Neural cell (in vitro differentiated cells): Measurements from ENCODE around the gene PLEKHM3. TPM values are rescaled to one million over a fixed set of nuclear protein-coding genes. Genes with fewer than 3 reads are reported as not detected.

Experiments
- H2AFZ ChIP-seq: fragments of 200-600, 300-800 bp; sonication (generic), shearing (Covaris generic); 2 replicates; pipeline ENCODE4 v1.6.0; 2014; ENCODE audit warnings: low read depth, mild to moderate bottlenecking, antibody characterized with exemption, low read length, moderate library complexity
- H3F3A ChIP-seq: fragments of 200-600 bp; shearing (Covaris generic); 2 replicates; pipeline ENCODE4 v1.6.1; 2016; ENCODE audit warnings: mild to moderate bottlenecking, moderate library complexity, mixed read lengths, antibody characterized with exemption, low read length; ENCODE audit not compliant: insufficient read depth, poor library complexity, severe bottlenecking
- H3K27ac ChIP-seq: fragments of 200-600, 300-800 bp; sonication (generic), shearing (Covaris generic); 2 replicates; pipeline ENCODE4 v1.5.1; 2014; ENCODE audit warnings: mild to moderate bottlenecking, low read length, moderate library complexity
- H3K27me3 ChIP-seq: fragments of 300-800, 200-600 bp; sonication (generic), shearing (Covaris generic); 2 replicates; pipeline ENCODE4 v1.6.0; 2014; ENCODE audit warnings: mild to moderate bottlenecking, low read depth, low read length, moderate library complexity; ENCODE audit not compliant: insufficient read depth
- H3K36me3 ChIP-seq: fragments of 300-800, 200-600 bp; sonication (generic), shearing (Covaris generic); 2 replicates; pipeline ENCODE4 v1.5.1; 2014; ENCODE audit warnings: mild to moderate bottlenecking, antibody characterized with exemption, low read length, moderate library complexity; ENCODE audit not compliant: insufficient read depth
- H3K4me2 ChIP-seq: fragments of 300-800, 200-600 bp; sonication (generic), shearing (Covaris generic); 2 replicates; pipeline ENCODE4 v1.6.0; 2014; ENCODE audit warnings: mild to moderate bottlenecking, low read length
- H3K4me3 ChIP-seq: fragments of 300-800, 200-600 bp; sonication (generic), shearing (Covaris generic); 2 replicates; pipeline ENCODE4 v1.5.1; 2014; ENCODE audit warnings: mild to moderate bottlenecking, low read length, moderate library complexity
- H3K79me2 ChIP-seq: fragments of 200-600 bp; shearing (Covaris generic); replicated peaks from 2 replicates; pipeline ENCODE4 v1.6.0; 2014; ENCODE audit warnings: mild to moderate bottlenecking, low read length, moderate library complexity; ENCODE audit not compliant: insufficient read depth
- H3K9ac ChIP-seq: fragments of 300-800, 200-600 bp; sonication (generic), shearing (Covaris generic); 2 replicates; pipeline ENCODE4 v1.6.1; 2016; ENCODE audit warnings: mild to moderate bottlenecking, low read length, mixed read lengths
- H3K9me2 ChIP-seq: fragments of 200-600 bp; shearing (Covaris generic); 2 replicates; pipeline ENCODE4 v1.6.1; 2016; ENCODE audit warnings: mild to moderate bottlenecking, low read length, mixed read lengths; ENCODE audit not compliant: insufficient read depth
- H3K9me3 ChIP-seq: fragments of 200-600, 300-800 bp; sonication (generic), shearing (Covaris generic); 2 replicates; pipeline ENCODE4 v1.6.1; 2016; ENCODE audit warnings: mild to moderate bottlenecking, mixed run types, low read length, moderate library complexity, mixed read lengths
- H4K20me1 ChIP-seq: fragments of 200-600 bp; shearing (Covaris generic); 2 replicates; pipeline ENCODE4 v1.6.1; 2016; ENCODE audit warnings: mild to moderate bottlenecking, mixed run types; ENCODE audit not compliant: insufficient read depth
- CTCF ChIP-seq: fragments of 450-650 bp; IDR thresholded peaks from 2 replicates; pipeline ENCODE4 v1.5.1; 2014; ENCODE audit warnings: antibody characterized with exemption, mild to moderate bottlenecking, moderate library complexity; ENCODE audit not compliant: poor library complexity, severe bottlenecking
- EP300 ChIP-seq: fragments of 450-650 bp; conservative IDR thresholded peaks from 2 replicates; pipeline ENCODE4 v1.6.1; 2014; ENCODE audit warnings: antibody characterized with exemption, mild to moderate bottlenecking, moderate library complexity; ENCODE audit not compliant: poor library complexity, severe bottlenecking
- EZH2 ChIP-seq: fragments of 200-600, 300-800 bp; shearing (Covaris generic), sonication (generic); IDR thresholded peaks from 2 replicates; pipeline ENCODE4 v1.6.1; 2014; ENCODE audit warnings: antibody characterized with exemption, low read length, borderline replicate concordance, mild to moderate bottlenecking; ENCODE audit not compliant: insufficient read depth, poor library complexity, severe bottlenecking
- MXI1 ChIP-seq: fragments of 450-650 bp; conservative IDR thresholded peaks from 2 replicates; pipeline ENCODE4 v1.6.1; 2014; ENCODE audit warnings: antibody characterized with exemption, mild to moderate bottlenecking; ENCODE audit not compliant: poor library complexity, severe bottlenecking
- POLR2AphosphoS5 ChIP-seq: IDR thresholded peaks from 2 replicates; pipeline ENCODE4 v1.6.1; 2012
- RAD21 ChIP-seq: fragments of 450-650 bp; conservative IDR thresholded peaks from 2 replicates; pipeline ENCODE4 v1.6.1; 2014; ENCODE audit warnings: antibody characterized with exemption, mild to moderate bottlenecking, moderate library complexity
- REST ChIP-seq: IDR thresholded peaks from 2 replicates; pipeline ENCODE4 v1.6.1; 2012; ENCODE audit warnings: borderline replicate concordance
- SMC3 ChIP-seq: fragments of 450-650 bp; conservative IDR thresholded peaks from 2 replicates; pipeline ENCODE4 v1.6.1; 2014; ENCODE audit warnings: antibody characterized with exemption, mild to moderate bottlenecking, moderate library complexity; ENCODE audit not compliant: poor library complexity
- TAF1 ChIP-seq: IDR thresholded peaks from 2 replicates; pipeline ENCODE4 v1.6.1; 2012; ENCODE audit warnings: low read depth
- polyA plus RNA-seq: library from polyadenylated mRNA; depleted of rRNA; stranded (reverse); fragments of >200 nt; gene quantifications from 2 replicates; pipeline ENCODE4 v1.2.3, GENCODE V29; 2014

PLEKHM3 gene
- polyA plus RNA-seq, 1 donor from 2014 or later: 13.4 TPM

GRCh38 chr2:208057108-208057507, 31.8 kb upstream of the PLEKHM3 start:
- Histone ChIP-seq H3K9me3 (no peaks in the 10 kb centered on the region), H3K36me3 (no peaks in the 10 kb centered on the region), H3K9me2 (no peaks in the 10 kb centered on the region), H3K27ac (no peak overlapping the region), H3K9ac (no peak overlapping the region), H3K4me2 (no peak overlapping the region), H3F3A (no peaks in the 10 kb centered on the region), H4K20me1 (no peaks in the 10 kb centered on the region), H3K27me3 (no peaks in the 10 kb centered on the region), H3K4me3 (no peak overlapping the region), H2AFZ (no peak overlapping the region), H3K79me2 (no peaks in the 10 kb centered on the region)
- no peak for TF ChIP-seq REST

- Histone ChIP-seq H3K79me2 (no peaks in the 10 kb centered on the region), H3K4me2 (no peak overlapping the region), H3K4me3 (no peak overlapping the region), H2AFZ (no peak overlapping the region), H3K27ac (no peak overlapping the region), H3K27me3 (no peaks in the 10 kb centered on the region), H3F3A (no peaks in the 10 kb centered on the region), H3K9me3 (no peaks in the 10 kb centered on the region), H3K9ac (no peak overlapping the region), H3K9me2 (no peaks in the 10 kb centered on the region), H4K20me1 (no peaks in the 10 kb centered on the region), H3K36me3 (no peaks in the 10 kb centered on the region)
- TF ChIP-seq EZH2: no peak
- no peak for TF ChIP-seq SMC3
- no peak for TF ChIP-seq RAD21
- no peak for TF ChIP-seq TAF1
- no peak for TF ChIP-seq EP300
- no peak for TF ChIP-seq CTCF
- TF ChIP-seq MXI1: no peak
- TF ChIP-seq POLR2AphosphoS5: no peak
- no peak for TF ChIP-seq REST
Measured at GRCh38 chr2:208049441-208049840, 24.1 kb upstream of the PLEKHM3 start.
